Mesothelial cell of epicardium (in vitro differentiated cells): ENCODE results near the gene DEFB114. TPM values are rescaled to one million over a fixed set of nuclear protein-coding genes. Genes with fewer than 3 reads are reported as not detected.

ENCODE experiments used
- DNase-seq, 2 experiments: peaks; one replicate each; pipeline ENCODE4 v3.0.0; 2021; ENCODE audit warnings: low spot score in 2 of 2; ENCODE audit not compliant: unreplicated experiment in 2 of 2
- H3K27ac Mint-ChIP-seq: 2 replicates; pipeline ENCODE4 v1.8.0; 2021; ENCODE audit warnings: mixed read lengths
- H3K27me3 Mint-ChIP-seq: 2 replicates; pipeline ENCODE4 v1.8.0; 2021; ENCODE audit warnings: low read depth, mixed read lengths
- H3K36me3 Mint-ChIP-seq: 2 replicates; pipeline ENCODE4 v1.8.0; 2021; ENCODE audit warnings: mixed read lengths
- H3K4me1 Mint-ChIP-seq: 2 replicates; pipeline ENCODE4 v1.8.0; 2021; ENCODE audit warnings: mixed read lengths
- H3K4me3 Mint-ChIP-seq: 2 replicates; pipeline ENCODE4 v1.8.0; 2021; ENCODE audit warnings: mild to moderate bottlenecking, moderate library complexity, mixed read lengths
- H3K9me3 Mint-ChIP-seq: 2 replicates; pipeline ENCODE4 v1.8.0; 2021; ENCODE audit warnings: mixed read lengths
- CTCF ChIP-seq: fragments of 200-600 bp; sonication (generic); IDR thresholded peaks from one replicate; pipeline ENCODE4 v1.5.0; 2021; ENCODE audit warnings: antibody characterized with exemption; ENCODE audit not compliant: unreplicated experiment
- total RNA-seq: library from RNA; stranded (reverse); gene quantifications from 3 replicates; pipeline ENCODE4 v1.2.1, GENCODE V29; 2021

Gene DEFB114
- total RNA-seq, 1 donor from 2014 or later, result not detected

GRCh38 chr6:49937017-49937416 lies 26.9 kb downstream of the DEFB114 start:
- Mint-ChIP-seq H3K4me3 (no peak overlapping the region), H3K4me1 (no peaks in the 10 kb centered on the region), H3K9me3 (no peaks in the 10 kb centered on the region), H3K36me3 (no peaks in the 10 kb centered on the region), H3K27me3 (no peaks in the 10 kb centered on the region), H3K27ac (no peak overlapping the region)
- no peak for TF ChIP-seq CTCF
- no peak for DNase-seq

GRCh38 chr6:49935387-49935786 lies 28.6 kb downstream of the DEFB114 start:
- Mint-ChIP-seq H3K9me3 (no peaks in the 10 kb centered on the region), H3K27ac (no peak overlapping the region)

GRCh38 chr6:49934770-49935169 lies 29.2 kb downstream of the DEFB114 start:
- Mint-ChIP-seq H3K27me3 (peaks cover 6% of the 10 kb centered on the region), H3K27ac (no peak overlapping the region), H3K4me3 (no peak overlapping the region), H3K9me3 (no peaks in the 10 kb centered on the region), H3K36me3 (no peaks in the 10 kb centered on the region), H3K4me1 (no peaks in the 10 kb centered on the region)
- no peak for TF ChIP-seq CTCF
- DNase-seq, result no peak

More at GRCh38 chr6:49935387-49935786, 28.6 kb downstream of the DEFB114 start:
- no peak for TF ChIP-seq CTCF
- Mint-ChIP-seq H3K36me3 (no peaks in the 10 kb centered on the region), H3K4me3 (no peak overlapping the region), H3K4me1 (no peaks in the 10 kb centered on the region), H3K27me3 (peaks cover 2% of the 10 kb centered on the region)
- DNase-seq, result no peak

GRCh38 chr6:49933526-49933925 lies 30.4 kb downstream of the DEFB114 start:
- H3K4me1 Mint-ChIP-seq, result no peaks in the 10 kb centered on the region
- no peak for DNase-seq
- no peak overlapping the region for H3K4me3 Mint-ChIP-seq
- H3K9me3 Mint-ChIP-seq, result no peaks in the 10 kb centered on the region
- H3K36me3 Mint-ChIP-seq, result no peaks in the 10 kb centered on the region
- peaks cover 6% of the 10 kb centered on the region for H3K27me3 Mint-ChIP-seq
- TF ChIP-seq CTCF, result no peak
- no peak overlapping the region for H3K27ac Mint-ChIP-seq

- no peaks in the 10 kb centered on the region for H3K9me3 Mint-ChIP-seq
- no peak for TF ChIP-seq CTCF
- H3K27me3 Mint-ChIP-seq, result peaks cover 6% of the 10 kb centered on the region
- no peaks in the 10 kb centered on the region for H3K36me3 Mint-ChIP-seq
- no peak overlapping the region for H3K27ac Mint-ChIP-seq
- H3K4me3 Mint-ChIP-seq, result no peak overlapping the region
- no peak for DNase-seq
- no peaks in the 10 kb centered on the region for H3K4me1 Mint-ChIP-seq
Observed at GRCh38 chr6:49929340-49929739, 34.6 kb downstream of the DEFB114 start.

- H3K9me3 Mint-ChIP-seq, result no peaks in the 10 kb centered on the region
- no peaks in the 10 kb centered on the region for H3K4me1 Mint-ChIP-seq
- H3K36me3 Mint-ChIP-seq, result no peaks in the 10 kb centered on the region
- H3K27ac Mint-ChIP-seq, result no peak overlapping the region
- H3K27me3 Mint-ChIP-seq, result no peaks in the 10 kb centered on the region
- H3K4me3 Mint-ChIP-seq, result no peak overlapping the region
- TF ChIP-seq CTCF, result no peak
- no peak for DNase-seq
Observed at GRCh38 chr6:49923826-49924225, 40.1 kb downstream of the DEFB114 start.
